GM06990 (cell line): ENCODE measurements around the gene MYZAP.

ENCODE experiments used
- DNase-seq: peaks from one replicate; pipeline ENCODE4 v3.0.0-alpha.2; 2011; ENCODE audit not compliant: insufficient read length; ENCODE audit errors: extremely low read depth
- H3K27me3 ChIP-seq: replicated peaks from 2 replicates; pipeline ENCODE4 v1.6.0; 2011; ENCODE audit warnings: low read length; ENCODE audit not compliant: control insufficient read depth, insufficient read depth
- H3K36me3 ChIP-seq: 2 replicates; pipeline ENCODE4 v1.5.1; 2011; ENCODE audit warnings: low read length; ENCODE audit not compliant: control insufficient read depth, insufficient read depth
- H3K4me3 ChIP-seq: replicated peaks from 2 replicates; pipeline ENCODE4 v1.5.1; 2011; ENCODE audit warnings: low read depth, mild to moderate bottlenecking, control low read depth, low read length
- CTCF ChIP-seq: IDR thresholded peaks from 2 replicates; pipeline ENCODE4 v1.5.1; 2011; ENCODE audit warnings: low read length, control low read depth, mild to moderate bottlenecking, inconsistent platforms; ENCODE audit not compliant: insufficient read depth, poor library complexity, severe bottlenecking

The MYZAP gene

GRCh38 chr15:57631386-57632110 lies 39.8 kb downstream of the MYZAP start:
- no peak for DNase-seq
- no peak for TF ChIP-seq CTCF
- Histone ChIP-seq H3K4me3 (no peak overlapping the region), H3K36me3 (no peaks in the 10 kb centered on the region), H3K27me3 (no peaks in the 10 kb centered on the region; the same call in 1 of the 2 replicates)

- no peaks in the 10 kb centered on the region; the same call in none of the 2 replicates for H3K27me3 ChIP-seq
- no peak for TF ChIP-seq CTCF
Measured at GRCh38 chr15:57634290-57634689, 42.6 kb downstream of the MYZAP start.

GRCh38 chr15:57635300-57635909 lies 43.7 kb downstream of the MYZAP start:
- H3K27me3 ChIP-seq: no peaks in the 10 kb centered on the region; the same call in none of the 2 replicates
- H3K36me3 ChIP-seq: no peaks in the 10 kb centered on the region
- no peak overlapping the region for H3K4me3 ChIP-seq
- no peak for DNase-seq
- TF ChIP-seq CTCF: no peak

More at GRCh38 chr15:57634290-57634689, 42.6 kb downstream of the MYZAP start:
- no peak for DNase-seq
- Histone ChIP-seq H3K36me3 (no peaks in the 10 kb centered on the region), H3K4me3 (no peak overlapping the region)

- no peak for TF ChIP-seq CTCF
- H3K36me3 ChIP-seq: no peaks in the 10 kb centered on the region
- no peak overlapping the region for H3K4me3 ChIP-seq
- no peak for DNase-seq
- H3K27me3 ChIP-seq: no peaks in the 10 kb centered on the region; the same call in none of the 2 replicates
Measured at GRCh38 chr15:57637846-57638245, 46.1 kb downstream of the MYZAP start.

GRCh38 chr15:57639306-57639705 lies 47.6 kb downstream of the MYZAP start:
- DNase-seq: no peak
- H3K4me3 ChIP-seq: no peak overlapping the region

More at GRCh38 chr15:57639306-57639705, 47.6 kb downstream of the MYZAP start:
- Histone ChIP-seq H3K36me3 (no peaks in the 10 kb centered on the region), H3K27me3 (no peaks in the 10 kb centered on the region; the same call in none of the 2 replicates)
- TF ChIP-seq CTCF: no peak
